C4-2B (cell line): ENCODE measurements around the gene ALX4.

Experiments used
- CTCF ChIP-seq: fragments of 450-650 bp; conservative IDR thresholded peaks from 2 replicates; pipeline ENCODE4 v1.5.1; 2017; ENCODE audit warnings: mild to moderate bottlenecking
- ZFX ChIP-seq: fragments of 450-650 bp; IDR thresholded peaks from 2 replicates; pipeline ENCODE4 v1.6.1; 2017

GRCh38 chr11:44329472-44330230, 19.7 kb upstream of the ALX4 start:
- TF ChIP-seq CTCF (no peak), ZFX (no peak)
